ENCODE measurements around the gene OR52D1.

Gene OR52D1

DNA sequence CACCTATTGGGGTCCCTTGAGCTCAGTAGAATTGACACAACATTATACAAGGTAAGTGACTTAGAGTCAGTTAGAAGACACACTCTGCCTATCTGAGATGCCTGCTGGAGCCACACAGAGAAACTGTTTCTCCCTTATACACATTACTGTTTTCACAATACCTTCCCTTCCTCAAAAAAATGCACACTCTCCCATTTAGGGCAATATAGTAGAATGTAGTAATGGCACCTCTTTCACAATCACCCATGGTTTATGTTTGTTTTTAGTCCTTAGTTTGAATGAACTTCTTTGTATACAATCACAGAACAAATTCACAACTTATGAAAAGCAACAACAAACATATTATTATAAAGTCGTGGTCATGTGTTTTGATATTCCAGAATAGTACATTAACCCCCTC, 45.6 kb downstream of the OR52D1 start:
- H3K9ac ChIP-seq (ENCODE audit: low read length in 5 of 5): no peak overlapping the region
- no peak overlapping the region for H3K4me3 ChIP-seq (ENCODE audit: low read depth in 1 of 5, low read length in 5 of 5)
- H3K36me3 ChIP-seq (ENCODE audit: control insufficient read depth in 5 of 5, insufficient read depth in 5 of 5, low read length in 5 of 5): no peaks in the 10 kb centered on the region
- H3K27ac ChIP-seq (ENCODE audit: low read depth, low read length): no peak overlapping the region
- H3K9me3 ChIP-seq (ENCODE audit: control insufficient read depth in 5 of 5, low read length in 5 of 5): no peaks in the 10 kb centered on the region
- H3K4me1 ChIP-seq (ENCODE audit: control insufficient read depth in 5 of 5, insufficient read depth in 5 of 5, low read length in 5 of 5): no peaks in the 10 kb centered on the region
- no peaks in the 10 kb centered on the region for H3K27me3 ChIP-seq (ENCODE audit: control insufficient read depth in 5 of 5, insufficient read depth in 4 of 5, low read length in 5 of 5)

DNA sequence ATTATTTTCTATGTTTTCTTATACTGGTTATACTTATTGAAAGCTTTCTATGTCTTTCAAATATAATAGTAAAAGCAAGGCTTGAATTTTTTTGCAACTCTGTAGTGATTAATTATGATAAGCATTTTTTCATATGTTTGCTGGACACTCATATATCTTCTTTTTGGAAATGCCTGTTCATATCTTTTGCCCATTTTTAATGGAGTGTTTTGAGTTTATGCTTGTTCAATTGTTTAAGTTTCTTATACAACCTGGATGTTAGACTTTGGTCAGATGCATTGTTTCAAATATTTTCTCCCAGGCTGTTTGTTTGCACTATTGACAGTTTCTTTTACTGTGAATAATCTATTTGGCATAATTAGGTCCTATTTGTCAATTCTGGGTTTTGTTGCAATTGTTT, 48.0 kb downstream of the OR52D1 start:
- Histone ChIP-seq H3K36me3 (ENCODE audit: control insufficient read depth in 5 of 5, insufficient read depth in 5 of 5, low read length in 5 of 5) (no peaks in the 10 kb centered on the region), H3K27ac (ENCODE audit: low read depth, low read length) (no peak overlapping the region), H3K27me3 (ENCODE audit: control insufficient read depth in 5 of 5, insufficient read depth in 4 of 5, low read length in 5 of 5) (no peaks in the 10 kb centered on the region), H3K4me1 (ENCODE audit: control insufficient read depth in 5 of 5, insufficient read depth in 5 of 5, low read length in 5 of 5) (no peaks in the 10 kb centered on the region), H3K4me3 (ENCODE audit: low read depth in 1 of 5, low read length in 5 of 5) (no peak overlapping the region), H3K9me3 (ENCODE audit: control insufficient read depth in 5 of 5, low read length in 5 of 5) (no peaks in the 10 kb centered on the region), H3K9ac (ENCODE audit: low read length in 5 of 5) (no peak overlapping the region)
